IMR-90 (cell line): ENCODE results near the gene TMEM14A.

Experiments
- BHLHE40 ChIP-seq: fragments of 150-350 bp; IDR thresholded peaks from 2 replicates; pipeline ENCODE4 v1.6.1; 2016; ENCODE audit warnings: mild to moderate bottlenecking, low read depth, low read length
- CEBPB ChIP-seq: IDR thresholded peaks from 2 replicates; pipeline ENCODE4 v1.6.1; 2012; ENCODE audit warnings: low read depth, low read length, improper control_type of control experiment
- CHD1 ChIP-seq: IDR thresholded peaks from 2 replicates; pipeline ENCODE4 v1.6.1; 2012; ENCODE audit warnings: low read depth, low read length, improper control_type of control experiment
- CTCF ChIP-seq: conservative IDR thresholded peaks from 2 replicates; pipeline ENCODE4 v1.5.1; 2012; ENCODE audit warnings: mild to moderate bottlenecking, low read depth, low read length, improper control_type of control experiment
- ELK1 ChIP-seq: fragments of 150-350 bp; IDR thresholded peaks from 2 replicates; pipeline ENCODE4 v1.6.1; 2016; ENCODE audit warnings: low read depth, mild to moderate bottlenecking, low read length, moderate library complexity, borderline replicate concordance
- MAZ ChIP-seq: IDR thresholded peaks from 2 replicates; pipeline ENCODE4 v1.6.1; 2012; ENCODE audit warnings: low read depth, mild to moderate bottlenecking, low read length, improper control_type of control experiment, moderate library complexity, borderline replicate concordance
- NFE2L2 ChIP-seq: fragments of 150-350 bp; IDR thresholded peaks from 2 replicates; pipeline ENCODE4 v1.6.1; 2016; ENCODE audit warnings: low read depth, mild to moderate bottlenecking, low read length
- POLR2A ChIP-seq: IDR thresholded peaks from 2 replicates; pipeline ENCODE4 v1.6.1; 2012; ENCODE audit warnings: mild to moderate bottlenecking, low read depth, low read length
- RAD21 ChIP-seq: IDR thresholded peaks from 2 replicates; pipeline ENCODE4 v1.6.1; 2012; ENCODE audit warnings: low read length, improper control_type of control experiment
- RCOR1 ChIP-seq: IDR thresholded peaks from 2 replicates; pipeline ENCODE4 v1.6.1; 2012; ENCODE audit warnings: mild to moderate bottlenecking, low read length, improper control_type of control experiment; ENCODE audit not compliant: insufficient replicate concordance
- USF2 ChIP-seq: fragments of 150-350 bp; IDR thresholded peaks from 2 replicates; pipeline ENCODE4 v1.6.1; 2017; ENCODE audit warnings: mild to moderate bottlenecking, antibody characterized with exemption, low read length, low read depth

- TF ChIP-seq CTCF (no peak), POLR2A (no peak), CEBPB (no peak), RAD21 (no peak), CHD1 (no peak), BHLHE40 (no peak), NFE2L2 (no peak), MAZ (no peak), RCOR1 (no peak), ELK1 (no peak), USF2 (no peak)
Measured at GRCh38 chr6:52641826-52642225, 29.1 kb upstream of the TMEM14A start.
